Measurements from ENCODE around the gene SLC4A3.

The SLC4A3 gene

GRCh38 chr2:219656526-219656925 lies 29.1 kb downstream of the SLC4A3 start:
- Histone ChIP-seq H3K4me3 (ENCODE audit: low read depth, low read length) (no peak overlapping the region), H3K27ac (no peak overlapping the region)

GRCh38 chr2:219658196-219658846 lies 30.9 kb downstream of the SLC4A3 start:
- H3K27ac ChIP-seq: no peak overlapping the region
- no peak for TF ChIP-seq CTCF (IDR thresholded peaks at IDR 0.05; ENCODE audit: low read depth, low read length, missing control alignments)
- H3K36me3 ChIP-seq (replicated peaks): no peaks in the 10 kb centered on the region
- no peaks in the 10 kb centered on the region for H3K27me3 ChIP-seq (replicated peaks)
- in situ Hi-C loops (cut with HindIII; ENCODE audit: low pct_ligation_motif_present, low sequenced_read_pairs): no loop called here
- H3K4me3 ChIP-seq (ENCODE audit: low read depth, low read length): no peak overlapping the region
- peak; percentile 39 for DNase-seq

More at GRCh38 chr2:219656526-219656925, 29.1 kb downstream of the SLC4A3 start:
- no peaks in the 10 kb centered on the region for H3K36me3 ChIP-seq (replicated peaks)
- in situ Hi-C loops (cut with HindIII; ENCODE audit: low pct_ligation_motif_present, low sequenced_read_pairs): no loop called here
- TF ChIP-seq CTCF (IDR thresholded peaks at IDR 0.05; ENCODE audit: low read depth, low read length, missing control alignments): no peak
- H3K27me3 ChIP-seq (replicated peaks): no peaks in the 10 kb centered on the region
- no peak for DNase-seq

DNA sequence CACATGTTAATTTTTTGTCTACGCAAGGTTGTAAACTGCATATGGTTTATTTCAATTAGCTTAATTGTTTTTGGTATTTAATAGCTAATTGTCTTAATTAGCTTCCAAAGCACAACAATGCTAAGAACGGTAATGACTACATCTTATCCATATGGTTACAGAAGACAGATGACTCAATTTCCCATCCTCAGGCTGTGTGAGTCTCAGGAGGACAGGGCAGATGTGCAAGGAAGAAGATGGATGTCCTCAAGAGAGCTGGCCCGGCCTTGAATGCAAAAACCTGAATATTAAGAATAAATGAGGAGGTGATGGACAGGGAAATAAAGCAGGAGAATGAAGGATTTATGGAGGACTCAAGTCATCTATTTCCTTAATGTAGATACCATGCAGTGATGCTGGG lies 31.4 kb downstream of the SLC4A3 start:
- DNase-seq: no peak
- no peak for TF ChIP-seq CTCF (IDR thresholded peaks at IDR 0.05; ENCODE audit: low read depth, low read length, missing control alignments)
- in situ Hi-C loops (cut with HindIII; ENCODE audit: low pct_ligation_motif_present, low sequenced_read_pairs): no loop called here
- H3K36me3 ChIP-seq (replicated peaks): no peaks in the 10 kb centered on the region
- H3K27ac ChIP-seq: no peak overlapping the region
- H3K4me3 ChIP-seq (ENCODE audit: low read depth, low read length): no peak overlapping the region
- no peaks in the 10 kb centered on the region for H3K27me3 ChIP-seq (replicated peaks)

DNA sequence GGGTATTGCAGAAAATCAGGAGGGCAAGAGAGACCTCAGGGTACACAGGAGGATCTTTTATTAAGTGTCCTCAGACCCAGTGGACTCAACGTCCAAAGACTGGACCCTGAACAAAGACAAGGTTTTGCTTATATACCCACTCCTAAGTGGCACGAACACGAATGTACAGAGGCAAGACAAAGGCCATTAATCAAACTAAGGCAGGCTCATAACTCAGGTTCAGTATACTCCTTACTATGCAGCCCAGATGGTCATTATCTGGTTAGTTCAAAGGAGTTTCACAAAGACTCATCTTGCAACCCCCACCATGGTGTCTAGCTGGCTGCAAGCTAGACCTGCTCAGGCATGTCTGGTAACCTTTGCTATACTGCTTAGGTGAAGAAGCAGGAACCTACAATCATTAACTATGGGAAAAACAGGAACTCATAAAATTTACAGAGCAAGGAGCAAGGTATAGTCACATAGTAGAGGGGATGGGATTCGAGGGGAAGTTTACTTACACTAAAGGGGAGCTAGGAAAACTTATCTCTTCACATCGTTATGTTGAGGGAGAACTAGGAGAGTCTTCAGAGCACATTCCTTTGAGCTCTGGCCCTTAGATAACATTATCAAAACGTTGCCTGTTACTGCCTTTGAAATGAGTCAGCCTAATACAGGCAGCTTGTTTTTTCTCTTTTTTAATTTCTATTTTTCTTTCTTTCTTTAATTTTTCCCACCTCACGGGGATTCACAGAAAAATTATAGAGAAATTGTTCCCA lies 33.9 kb downstream of the SLC4A3 start:
- in situ Hi-C loops (cut with HindIII; ENCODE audit: low pct_ligation_motif_present, low sequenced_read_pairs): no loop called here
- no peaks in the 10 kb centered on the region for H3K36me3 ChIP-seq (replicated peaks)
- H3K27ac ChIP-seq: peak overlapping the region; percentile 41
- H3K4me3 ChIP-seq (ENCODE audit: low read depth, low read length): no peak overlapping the region
- TF ChIP-seq CTCF (IDR thresholded peaks at IDR 0.05; ENCODE audit: low read depth, low read length, missing control alignments): no peak
- DNase-seq: peak; percentile 42
- H3K27me3 ChIP-seq (replicated peaks): no peaks in the 10 kb centered on the region

DNA sequence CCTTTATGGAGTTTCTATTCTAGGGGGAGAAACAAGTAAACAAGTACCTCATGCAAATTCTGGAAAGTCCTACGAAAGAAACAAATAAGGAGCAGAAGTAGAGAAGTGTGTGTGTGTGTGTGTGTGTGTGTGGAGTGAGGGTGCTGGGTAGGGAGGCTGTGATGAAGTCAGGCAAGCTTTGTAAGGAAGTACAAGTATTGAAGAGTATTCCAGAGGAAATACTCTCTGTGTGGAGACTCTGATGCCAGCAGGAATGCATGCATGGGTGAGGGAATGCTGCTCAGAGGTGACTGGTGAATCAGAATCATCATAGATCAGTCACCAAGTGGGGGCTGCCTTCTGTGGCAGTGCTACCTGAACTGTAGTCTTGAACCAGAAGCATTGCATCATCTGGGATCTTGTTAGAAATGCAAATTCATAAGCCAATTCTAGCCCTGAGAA lies 34.5 kb downstream of the SLC4A3 start:
- no peak overlapping the region for H3K4me3 ChIP-seq (ENCODE audit: low read depth, low read length)
- H3K36me3 ChIP-seq (replicated peaks): no peaks in the 10 kb centered on the region
- peak; percentile 67 for DNase-seq
- in situ Hi-C loops (cut with HindIII; ENCODE audit: low pct_ligation_motif_present, low sequenced_read_pairs): no loop called here
- H3K27me3 ChIP-seq (replicated peaks): no peaks in the 10 kb centered on the region
- no peak for TF ChIP-seq CTCF (IDR thresholded peaks at IDR 0.05; ENCODE audit: low read depth, low read length, missing control alignments)
- peak overlapping the region; percentile 41 for H3K27ac ChIP-seq

Measured in brain microvascular endothelial cell (primary cell).